Loucy (cell line): ENCODE data around the gene IL18BP.

Experiments
- H2AFZ ChIP-seq: fragments of 200-600 bp; sonication (generic); 2 replicates; pipeline ENCODE4 v1.6.0; 2016; ENCODE audit warnings: antibody characterized with exemption, mild to moderate bottlenecking, low read length, moderate library complexity
- H3F3A ChIP-seq: fragments of 200-600 bp; 2 replicates; pipeline ENCODE4 v1.6.0; 2016; ENCODE audit warnings: antibody characterized with exemption, low read depth, mild to moderate bottlenecking
- H3K27me3 ChIP-seq: fragments of 200-600 bp; sonication (generic); 2 replicates; pipeline ENCODE4 v1.6.1; 2014; ENCODE audit warnings: low read length, mild to moderate bottlenecking; ENCODE audit not compliant: insufficient read depth, poor library complexity, severe bottlenecking
- H3K36me3 ChIP-seq: fragments of 200-600 bp; sonication (generic); 2 replicates; pipeline ENCODE4 v1.6.1; 2016; ENCODE audit warnings: low read length; ENCODE audit not compliant: insufficient read depth
- H3K4me1 ChIP-seq: fragments of 200-600 bp; sonication (generic); 2 replicates; pipeline ENCODE4 v1.5.1; 2014; ENCODE audit warnings: low read length, mild to moderate bottlenecking; ENCODE audit not compliant: insufficient read depth, poor library complexity, severe bottlenecking
- H3K4me2 ChIP-seq: fragments of 200-600 bp; sonication (generic); 2 replicates; pipeline ENCODE4 v1.6.0; 2014; ENCODE audit warnings: antibody characterized with exemption, low read length, low read depth, mild to moderate bottlenecking; ENCODE audit not compliant: poor library complexity, severe bottlenecking
- H3K4me3 ChIP-seq: fragments of 200-600 bp; sonication (generic); 2 replicates; pipeline ENCODE4 v1.5.1; 2014; ENCODE audit warnings: low read length, mild to moderate bottlenecking, mixed read lengths; ENCODE audit not compliant: poor library complexity, severe bottlenecking
- H3K79me2 ChIP-seq: fragments of 200-600 bp; sonication (generic); 2 replicates; pipeline ENCODE4 v1.6.1; 2014; ENCODE audit warnings: low read length; ENCODE audit not compliant: insufficient read depth
- H3K9ac ChIP-seq: fragments of 200-600 bp; sonication (generic); 2 replicates; pipeline ENCODE4 v1.6.0; 2014; ENCODE audit warnings: mild to moderate bottlenecking, low read depth, low read length, moderate library complexity; ENCODE audit not compliant: poor library complexity, severe bottlenecking
- H3K9me2 ChIP-seq: fragments of 200-600 bp; sonication (generic); replicated peaks from 2 replicates; pipeline ENCODE4 v1.6.1; 2016; ENCODE audit warnings: low read depth, low read length, mixed read lengths
- H3K9me3 ChIP-seq: fragments of 200-600 bp; sonication (generic); 2 replicates; pipeline ENCODE4 v1.6.1; 2014; ENCODE audit warnings: mild to moderate bottlenecking, antibody characterized with exemption, low read length, low read depth; ENCODE audit not compliant: insufficient read depth
- H4K20me1 ChIP-seq: fragments of 200-600 bp; sonication (generic); 2 replicates; pipeline ENCODE4 v1.6.0; 2014; ENCODE audit warnings: antibody characterized with exemption, low read length, mild to moderate bottlenecking; ENCODE audit not compliant: insufficient read depth, poor library complexity, severe bottlenecking
- CTCF ChIP-seq: fragments of 200-600 bp; sonication (generic); conservative IDR thresholded peaks from 2 replicates; pipeline ENCODE4 v1.5.1; 2014; ENCODE audit warnings: mild to moderate bottlenecking, antibody characterized with exemption, low read length
- EZH2phosphoT487 ChIP-seq: fragments of 200-600 bp; IDR thresholded peaks from 2 replicates; pipeline ENCODE4 v1.6.1; 2018; ENCODE audit warnings: antibody characterized with exemption, mild to moderate bottlenecking, moderate library complexity, borderline replicate concordance

Gene IL18BP

DNA sequence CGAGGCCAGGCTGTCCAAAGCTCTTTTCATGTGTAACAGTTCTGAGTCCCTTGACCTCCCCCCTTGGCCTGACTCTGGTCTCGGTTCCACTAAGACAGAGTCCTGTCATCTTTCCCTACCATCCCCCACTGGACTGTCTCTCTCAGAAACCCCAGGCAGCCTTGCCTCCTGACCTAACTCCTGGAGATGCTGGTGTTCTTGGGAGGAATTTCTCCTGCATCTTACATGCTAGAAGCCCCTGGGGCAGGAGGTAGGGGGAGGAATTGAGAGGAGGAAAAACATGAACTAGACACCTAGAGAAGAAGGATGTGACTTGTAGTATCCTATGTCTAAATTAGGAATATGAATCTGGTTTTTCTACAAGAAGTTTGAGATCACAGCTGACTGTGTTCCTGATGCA, 648 bp upstream of the IL18BP start:
- peaks cover 7% of the 10 kb centered on the region for H3K4me1 ChIP-seq
- H3K9ac ChIP-seq, result no peak overlapping the region
- H3K27me3 ChIP-seq, result no peaks in the 10 kb centered on the region
- no peaks in the 10 kb centered on the region for H3K79me2 ChIP-seq
- H3K4me2 ChIP-seq, result no peak overlapping the region
- H3K9me2 ChIP-seq, result no peaks in the 10 kb centered on the region
- no peaks in the 10 kb centered on the region for H3K9me3 ChIP-seq
- no peak overlapping the region for H3K4me3 ChIP-seq
- H3F3A ChIP-seq, result no peaks in the 10 kb centered on the region
- TF ChIP-seq CTCF (no peak), EZH2phosphoT487 (no peak)
- H2AFZ ChIP-seq, result no peak overlapping the region
- H4K20me1 ChIP-seq, result no peaks in the 10 kb centered on the region
- H3K36me3 ChIP-seq, result peaks cover 26% of the 10 kb centered on the region; the same call in 1 of the 2 replicates

- Histone ChIP-seq H3K27me3 (no peaks in the 10 kb centered on the region), H2AFZ (no peak overlapping the region), H3K4me3 (peak overlapping the region; percentile 56), H3K4me1 (peaks cover 7% of the 10 kb centered on the region), H3K4me2 (peak overlapping the region; percentile 56), H3K36me3 (peaks cover 39% of the 10 kb centered on the region; the same call in 1 of the 2 replicates), H4K20me1 (no peaks in the 10 kb centered on the region), H3K9ac (no peak overlapping the region), H3F3A (no peaks in the 10 kb centered on the region), H3K9me2 (no peaks in the 10 kb centered on the region), H3K79me2 (no peaks in the 10 kb centered on the region), H3K9me3 (no peaks in the 10 kb centered on the region)
- TF ChIP-seq CTCF (no peak), EZH2phosphoT487 (no peak)
Measured at GRCh38 chr11:71999362-71999761, 653 bp downstream of the IL18BP start.

DNA sequence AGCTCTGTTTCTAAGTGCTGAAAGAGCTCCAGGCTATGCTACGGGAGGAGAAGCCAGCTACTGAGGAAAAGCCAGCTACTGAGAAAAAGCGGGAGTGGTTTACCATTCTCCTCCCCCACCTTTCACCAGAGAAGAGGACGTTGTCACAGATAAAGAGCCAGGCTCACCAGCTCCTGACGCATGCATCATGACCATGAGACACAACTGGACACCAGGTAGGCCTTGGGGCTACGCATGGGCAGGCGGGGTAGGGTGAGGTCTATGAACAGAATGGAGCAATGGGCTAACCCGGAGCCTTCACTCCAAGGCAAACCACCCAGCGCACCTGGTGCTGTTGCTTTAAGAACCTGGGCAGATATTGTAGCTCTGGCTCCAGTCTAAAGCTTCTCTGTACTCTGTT, 1.1 kb downstream of the IL18BP start:
- Histone ChIP-seq H4K20me1 (no peaks in the 10 kb centered on the region), H3K4me2 (peak overlapping the region; percentile 56), H3K79me2 (no peaks in the 10 kb centered on the region), H2AFZ (no peak overlapping the region), H3K9ac (no peak overlapping the region), H3K9me3 (no peaks in the 10 kb centered on the region), H3K4me3 (no peak overlapping the region), H3K9me2 (no peaks in the 10 kb centered on the region), H3F3A (no peaks in the 10 kb centered on the region), H3K4me1 (peaks cover 7% of the 10 kb centered on the region), H3K27me3 (no peaks in the 10 kb centered on the region), H3K36me3 (peaks cover 44% of the 10 kb centered on the region; the same call in 1 of the 2 replicates)
- TF ChIP-seq EZH2phosphoT487 (no peak), CTCF (no peak)
